NT2/D1 (cell line): ENCODE data around the gene HHLA2.

Experiments
- DNase-seq: peaks from one replicate; pipeline ENCODE4 v3.0.0-alpha.2; 2011; ENCODE audit warnings: low read depth, low spot score
- H3K27me3 ChIP-seq: 2 replicates; pipeline ENCODE4 v1.6.0; 2011; ENCODE audit warnings: mild to moderate bottlenecking; ENCODE audit not compliant: insufficient read length, insufficient read depth
- H3K36me3 ChIP-seq: 2 replicates; pipeline ENCODE4 v1.6.1; 2011; ENCODE audit warnings: mild to moderate bottlenecking, low read length, mixed read lengths; ENCODE audit not compliant: insufficient read depth, insufficient read length
- H3K4me1 ChIP-seq: 2 replicates; pipeline ENCODE4 v1.5.1; 2011; ENCODE audit not compliant: insufficient read depth, insufficient read length
- H3K4me3 ChIP-seq: 2 replicates; pipeline ENCODE4 v1.5.1; 2011; ENCODE audit warnings: low read depth; ENCODE audit not compliant: insufficient read length
- H3K9ac ChIP-seq: 2 replicates; pipeline ENCODE4 v1.6.0; 2011; ENCODE audit warnings: low read depth; ENCODE audit not compliant: insufficient read length
- H3K9me3 ChIP-seq: 2 replicates; pipeline ENCODE4 v1.5.1; 2011; ENCODE audit warnings: mild to moderate bottlenecking, low read length; ENCODE audit not compliant: insufficient read depth
- SUZ12 ChIP-seq: IDR thresholded peaks from 2 replicates; pipeline ENCODE4 v1.6.1; 2011; ENCODE audit not compliant: insufficient read length, insufficient read depth; ENCODE audit errors: extremely low read depth
- YY1 ChIP-seq: IDR thresholded peaks from 2 replicates; pipeline ENCODE4 v1.6.1; 2011; ENCODE audit not compliant: insufficient read length, insufficient read depth
- ZNF274 ChIP-seq: IDR thresholded peaks from 2 replicates; pipeline ENCODE4 v1.6.1; 2011; ENCODE audit warnings: mild to moderate bottlenecking, low read depth, low read length

Gene HHLA2

DNA sequence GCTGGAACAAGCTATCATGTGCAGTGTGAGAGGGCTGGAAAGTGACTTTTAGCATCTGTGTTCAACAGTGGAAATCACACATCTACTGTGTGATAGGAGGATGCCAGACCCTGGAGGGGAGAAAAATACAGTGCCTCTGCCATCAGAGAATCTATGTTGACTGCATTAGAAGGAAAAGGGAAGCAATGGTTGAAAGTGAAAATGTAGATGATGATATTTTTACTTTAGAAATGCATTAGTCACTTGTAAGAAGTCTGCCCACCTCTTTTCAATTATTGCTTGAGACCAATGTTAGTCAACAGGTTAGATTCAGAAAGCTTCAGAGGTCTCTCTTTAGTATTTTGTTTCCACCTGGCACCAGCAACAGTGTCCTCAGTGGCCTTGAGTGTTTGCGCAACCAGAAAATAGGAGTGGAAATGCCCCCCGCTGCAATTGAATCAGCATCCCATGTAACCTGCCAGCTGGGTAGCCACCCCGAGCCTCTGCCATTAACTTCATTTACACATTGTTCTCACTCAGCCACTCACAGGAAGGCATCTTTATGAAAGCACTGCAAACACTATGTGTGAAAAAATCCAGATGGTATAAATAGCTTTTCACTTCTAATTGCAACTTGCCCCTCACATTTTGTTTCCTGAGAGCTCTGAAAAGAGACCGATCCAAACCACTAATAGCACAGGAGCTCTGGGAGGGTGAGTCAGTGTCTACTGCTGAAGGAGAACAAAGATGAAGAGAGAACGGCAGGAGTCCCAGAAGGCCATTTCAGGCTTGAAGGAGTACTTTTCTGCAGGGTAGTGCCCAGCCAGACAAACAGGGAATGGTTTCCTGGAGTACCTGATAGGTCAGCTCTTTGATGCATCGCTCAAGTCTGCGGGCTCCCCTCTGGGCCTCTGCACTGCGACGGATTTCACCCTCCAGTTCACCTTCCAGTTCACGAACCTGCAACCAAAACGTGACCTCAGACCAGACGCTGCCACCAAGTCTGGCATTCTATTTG, 92.1 kb downstream of the HHLA2 start:
- H3K4me3 ChIP-seq, result no peak overlapping the region
- H3K9me3 ChIP-seq, result no peaks in the 10 kb centered on the region
- H3K4me1 ChIP-seq, result peaks cover 2% of the 10 kb centered on the region
- no peak overlapping the region for H3K9ac ChIP-seq
- TF ChIP-seq YY1, result no peak
- DNase-seq, result no peak
- no peaks in the 10 kb centered on the region for H3K36me3 ChIP-seq
- no peaks in the 10 kb centered on the region for H3K27me3 ChIP-seq

DNA sequence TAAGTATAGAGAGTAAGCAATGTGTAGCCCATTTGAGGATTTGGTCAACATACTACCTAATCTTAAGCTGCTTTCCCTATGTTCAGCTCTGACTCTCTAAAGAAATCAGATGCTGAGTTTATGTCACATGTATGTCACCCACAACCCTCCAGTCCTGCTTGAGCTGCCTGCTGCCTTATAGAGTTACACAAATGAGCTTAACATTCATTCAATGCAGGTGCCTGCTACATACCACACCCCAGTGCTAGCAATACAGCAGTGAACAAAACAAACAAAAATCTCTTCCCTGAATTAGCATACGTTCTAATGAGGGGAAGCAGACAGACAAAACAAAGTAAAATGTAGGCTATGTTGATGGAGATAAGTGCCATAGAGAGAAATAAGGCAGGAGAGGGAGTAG, 93.0 kb downstream of the HHLA2 start:
- Histone ChIP-seq H3K9me3 (no peaks in the 10 kb centered on the region), H3K36me3 (no peaks in the 10 kb centered on the region), H3K27me3 (no peaks in the 10 kb centered on the region), H3K9ac (no peak overlapping the region), H3K4me1 (peaks cover 2% of the 10 kb centered on the region), H3K4me3 (no peak overlapping the region)
- no peak for DNase-seq
- no peak for TF ChIP-seq SUZ12
- no peak for TF ChIP-seq YY1
- TF ChIP-seq ZNF274, result no peak

DNA sequence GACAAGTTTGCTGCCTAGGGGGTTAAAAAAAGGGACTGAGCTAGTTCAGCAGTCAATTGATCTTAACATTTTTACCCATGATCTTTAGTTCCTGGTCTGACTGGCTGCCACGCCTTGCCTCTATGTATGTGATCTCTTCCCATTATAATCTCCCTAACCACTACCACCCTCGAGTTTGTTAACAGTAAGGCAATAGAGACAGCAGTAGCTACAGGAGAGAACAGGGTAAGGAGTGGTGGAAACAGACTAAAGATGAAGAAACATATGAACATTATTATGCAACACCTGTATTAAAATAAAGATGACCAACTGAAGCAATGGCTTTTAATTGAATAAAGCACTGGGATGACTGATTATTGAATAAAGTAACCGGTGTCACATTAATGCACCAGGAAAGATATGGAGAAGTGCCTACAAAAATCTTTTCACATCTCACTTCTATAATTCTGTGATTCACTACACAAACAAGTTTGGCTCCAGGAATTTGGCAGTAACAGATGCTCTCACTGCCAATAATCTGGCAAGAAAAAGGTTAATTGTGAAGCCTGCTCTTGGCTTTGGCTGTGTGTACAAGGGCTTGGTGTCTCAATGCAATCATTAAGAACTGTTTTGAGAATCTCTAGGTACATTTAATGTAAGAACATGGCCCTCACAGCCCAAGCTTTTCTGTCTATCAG, 95.7 kb downstream of the HHLA2 start:
- no peaks in the 10 kb centered on the region for H3K36me3 ChIP-seq
- no peak overlapping the region for H3K4me3 ChIP-seq
- DNase-seq, result no peak
- no peak overlapping the region for H3K9ac ChIP-seq
- H3K9me3 ChIP-seq, result no peaks in the 10 kb centered on the region
- H3K4me1 ChIP-seq, result peaks cover 2% of the 10 kb centered on the region
- H3K27me3 ChIP-seq, result no peaks in the 10 kb centered on the region
- no peak for TF ChIP-seq YY1
- no peak for TF ChIP-seq ZNF274
- TF ChIP-seq SUZ12, result no peak

DNA sequence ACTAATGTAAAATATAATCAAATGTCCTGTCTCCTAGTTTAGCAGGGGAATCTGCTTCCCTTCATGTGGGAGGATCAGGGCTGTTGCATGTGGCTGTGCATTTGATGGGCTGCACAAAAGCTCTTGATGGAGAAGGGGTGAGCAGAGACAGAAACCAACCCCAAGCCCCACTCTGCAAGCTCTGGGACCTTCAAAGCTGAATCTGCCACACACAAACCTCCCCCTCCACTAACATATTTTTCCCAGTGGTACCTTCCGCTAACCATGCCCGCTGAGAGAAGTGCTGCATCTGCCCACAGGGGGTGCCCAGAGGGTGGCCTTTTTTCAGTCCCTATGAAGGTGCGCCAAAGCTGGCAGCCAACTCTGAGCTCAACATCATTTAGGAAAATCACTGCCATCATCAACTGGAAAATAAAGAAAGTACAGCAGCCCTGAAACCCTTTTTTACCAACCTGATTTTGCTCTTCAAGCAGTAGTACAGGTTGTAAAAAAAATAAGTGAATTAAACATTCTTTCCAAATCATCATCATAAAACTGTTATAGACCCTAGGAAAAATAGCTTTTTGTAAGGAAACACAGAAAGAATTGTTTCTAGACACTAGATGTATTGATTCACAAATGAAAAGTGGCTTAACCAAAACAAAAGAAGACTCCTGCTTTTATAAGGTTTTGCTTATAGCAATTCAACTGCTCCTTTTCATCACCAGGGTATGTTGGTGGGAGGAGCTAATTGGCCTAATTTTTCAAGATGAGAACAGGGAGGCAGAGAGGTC, 97.0 kb downstream of the HHLA2 start:
- H3K9ac ChIP-seq, result no peak overlapping the region
- H3K4me1 ChIP-seq, result peaks cover 2% of the 10 kb centered on the region
- H3K27me3 ChIP-seq, result no peaks in the 10 kb centered on the region
- H3K36me3 ChIP-seq, result no peaks in the 10 kb centered on the region
- DNase-seq, result no peak
- no peak overlapping the region for H3K4me3 ChIP-seq
- TF ChIP-seq SUZ12 (no peak), ZNF274 (no peak), YY1 (no peak)
- no peaks in the 10 kb centered on the region for H3K9me3 ChIP-seq

DNA sequence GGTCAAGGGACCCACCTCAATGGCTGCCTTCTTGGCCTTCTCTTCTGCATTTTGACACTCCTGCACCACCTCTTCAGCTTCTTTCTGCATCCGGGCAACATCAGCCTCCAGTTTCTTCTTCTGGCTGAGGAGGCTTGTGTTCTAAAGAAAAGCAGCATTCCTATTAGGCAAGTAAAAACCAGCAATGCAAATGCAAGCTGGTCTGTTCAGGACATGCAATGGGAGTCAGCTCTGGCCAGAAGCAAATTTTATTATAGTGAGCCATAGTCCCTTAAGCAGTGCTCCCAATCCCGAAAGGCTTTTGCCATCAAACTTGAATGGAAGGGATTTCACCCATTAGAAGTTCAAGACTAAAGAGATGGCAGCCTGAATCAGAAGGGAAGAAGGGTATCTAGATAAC, 97.7 kb downstream of the HHLA2 start:
- no peak overlapping the region for H3K9ac ChIP-seq

DNA sequence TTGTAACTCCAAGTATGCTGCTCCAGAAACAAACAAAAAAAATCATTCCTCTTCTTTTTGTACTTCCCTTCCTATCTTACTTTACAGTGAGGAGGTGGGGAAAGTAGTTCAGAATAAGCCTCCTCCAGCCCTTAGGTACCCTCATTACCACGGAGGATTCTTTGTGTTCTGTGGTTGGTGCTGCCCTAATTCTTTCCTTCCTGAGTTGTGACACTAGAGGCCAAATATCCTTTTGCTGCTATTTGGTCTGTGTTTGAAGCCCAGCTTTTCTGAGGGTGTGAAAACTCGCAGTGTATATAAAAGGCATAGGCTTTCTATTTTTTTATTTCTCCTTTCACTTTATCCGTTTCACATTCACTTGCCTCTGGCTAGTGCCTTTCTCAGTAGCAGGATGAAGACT, 98.2 kb downstream of the HHLA2 start:
- TF ChIP-seq SUZ12 (no peak), ZNF274 (no peak), YY1 (no peak)
- H3K4me1 ChIP-seq, result peaks cover under 1% of the 10 kb centered on the region
- H3K36me3 ChIP-seq, result no peaks in the 10 kb centered on the region
- no peak for DNase-seq
- H3K4me3 ChIP-seq, result no peak overlapping the region
- H3K27me3 ChIP-seq, result no peaks in the 10 kb centered on the region
- H3K9ac ChIP-seq, result no peak overlapping the region
- no peaks in the 10 kb centered on the region for H3K9me3 ChIP-seq

More for the DNA sequence above, 97.7 kb downstream of the HHLA2 start:
- H3K27me3 ChIP-seq, result no peaks in the 10 kb centered on the region
- no peaks in the 10 kb centered on the region for H3K36me3 ChIP-seq
- H3K4me1 ChIP-seq, result peaks cover 2% of the 10 kb centered on the region
- no peak for DNase-seq
- H3K9me3 ChIP-seq, result no peaks in the 10 kb centered on the region
- H3K4me3 ChIP-seq, result no peak overlapping the region
- no peak for TF ChIP-seq SUZ12
- no peak for TF ChIP-seq ZNF274
- no peak for TF ChIP-seq YY1
